ENCODE results near the gene MYL7.

The MYL7 gene

GRCh38 chr7:44188480-44189225 lies 47.5 kb upstream of the MYL7 start:
- Histone ChIP-seq H3K27me3 (ENCODE audit: low read length) (no peaks in the 10 kb centered on the region), H3K79me2 (ENCODE audit: insufficient read depth, low read length) (no peaks in the 10 kb centered on the region), H3K4me2 (ENCODE audit: low read depth, low read length, poor library complexity, severe bottlenecking) (no peak overlapping the region), H3F3A (ENCODE audit: insufficient read depth) (no peaks in the 10 kb centered on the region), H2AFZ (ENCODE audit: low read depth, low read length, severe bottlenecking) (no peak overlapping the region), H3K27ac (ENCODE audit: low read depth, low read length) (no peak overlapping the region), H3K9ac (ENCODE audit: low read length) (no peak overlapping the region), H3K4me3 (ENCODE audit: insufficient read depth, low read length, poor library complexity, severe bottlenecking) (no peak overlapping the region), H4K20me1 (ENCODE audit: low read depth, low read length) (no peaks in the 10 kb centered on the region), H3K9me3 (ENCODE audit: insufficient read depth, low read length) (no peaks in the 10 kb centered on the region), H3K9me2 (replicated peaks; ENCODE audit: insufficient read depth, low read length) (no peaks in the 10 kb centered on the region), H3K36me3 (ENCODE audit: low read length) (no peaks in the 10 kb centered on the region)
- TF ChIP-seq EZH2phosphoT487 (conservative IDR thresholded peaks at IDR 0.05; ENCODE audit: low read length) (no peak), CTCF (IDR thresholded peaks at IDR 0.05; ENCODE audit: insufficient read depth, low read length, poor library complexity, severe bottlenecking) (no peak)

GRCh38 chr7:44187636-44188416 lies 46.7 kb upstream of the MYL7 start:
- Histone ChIP-seq H3K4me2 (ENCODE audit: low read depth, low read length, poor library complexity, severe bottlenecking) (no peak overlapping the region), H3K27me3 (ENCODE audit: low read length) (0 out of 2 replicates have a peak, but pooled peaks cover 5% of the 10 kb centered on the region), H3K4me3 (ENCODE audit: insufficient read depth, low read length, poor library complexity, severe bottlenecking) (no peak overlapping the region), H3K9ac (ENCODE audit: low read length) (no peak overlapping the region), H3K9me3 (ENCODE audit: insufficient read depth, low read length) (peaks cover 6% of the 10 kb centered on the region; the same call in 1 of the 2 replicates), H3K79me2 (ENCODE audit: insufficient read depth, low read length) (no peaks in the 10 kb centered on the region), H3K27ac (ENCODE audit: low read depth, low read length) (no peak overlapping the region), H2AFZ (ENCODE audit: low read depth, low read length, severe bottlenecking) (no peak overlapping the region), H3K9me2 (replicated peaks; ENCODE audit: insufficient read depth, low read length) (no peaks in the 10 kb centered on the region), H3F3A (ENCODE audit: insufficient read depth) (no peaks in the 10 kb centered on the region), H4K20me1 (ENCODE audit: low read depth, low read length) (no peaks in the 10 kb centered on the region), H3K36me3 (ENCODE audit: low read length) (no peaks in the 10 kb centered on the region)
- TF ChIP-seq CTCF (IDR thresholded peaks at IDR 0.05; ENCODE audit: insufficient read depth, low read length, poor library complexity, severe bottlenecking) (no peak), EZH2phosphoT487 (conservative IDR thresholded peaks at IDR 0.05; ENCODE audit: low read length) (no peak)

- Histone ChIP-seq H3K4me3 (ENCODE audit: insufficient read depth, low read length, poor library complexity, severe bottlenecking) (no peak overlapping the region), H2AFZ (ENCODE audit: low read depth, low read length, severe bottlenecking) (no peak overlapping the region), H4K20me1 (ENCODE audit: low read depth, low read length) (no peaks in the 10 kb centered on the region), H3K4me2 (ENCODE audit: low read depth, low read length, poor library complexity, severe bottlenecking) (no peak overlapping the region), H3K9me3 (ENCODE audit: insufficient read depth, low read length) (peaks cover 17% of the 10 kb centered on the region; the same call in 1 of the 2 replicates), H3F3A (ENCODE audit: insufficient read depth) (no peaks in the 10 kb centered on the region), H3K9me2 (replicated peaks; ENCODE audit: insufficient read depth, low read length) (no peaks in the 10 kb centered on the region), H3K9ac (ENCODE audit: low read length) (no peak overlapping the region), H3K36me3 (ENCODE audit: low read length) (no peaks in the 10 kb centered on the region), H3K27me3 (ENCODE audit: low read length) (0 out of 2 replicates have a peak, but pooled peaks cover 5% of the 10 kb centered on the region), H3K27ac (ENCODE audit: low read depth, low read length) (no peak overlapping the region), H3K79me2 (ENCODE audit: insufficient read depth, low read length) (no peaks in the 10 kb centered on the region)
- no peak for TF ChIP-seq CTCF (IDR thresholded peaks at IDR 0.05; ENCODE audit: insufficient read depth, low read length, poor library complexity, severe bottlenecking)
- no peak for TF ChIP-seq EZH2phosphoT487 (conservative IDR thresholded peaks at IDR 0.05; ENCODE audit: low read length)
These were observed 45.6 kb upstream of the MYL7 start for GRCh38 chr7:44186736-44187135.
